COLO829 (cell line): ENCODE results near the gene SYCE3.
A peak's percentile ranks its signal among the peaks of the same experiment; 100 is the strongest.
"Not testable (repeated sequence)": the region's sequence is repeated elsewhere in the genome, so short reads cannot be mapped to it uniquely, and the experiment has no call there.

Source experiments
- DNase-seq: peaks from one replicate; pipeline ENCODE4 v3.0.0; 2012; ENCODE audit warnings: low spot score

The SYCE3 gene

DNA sequence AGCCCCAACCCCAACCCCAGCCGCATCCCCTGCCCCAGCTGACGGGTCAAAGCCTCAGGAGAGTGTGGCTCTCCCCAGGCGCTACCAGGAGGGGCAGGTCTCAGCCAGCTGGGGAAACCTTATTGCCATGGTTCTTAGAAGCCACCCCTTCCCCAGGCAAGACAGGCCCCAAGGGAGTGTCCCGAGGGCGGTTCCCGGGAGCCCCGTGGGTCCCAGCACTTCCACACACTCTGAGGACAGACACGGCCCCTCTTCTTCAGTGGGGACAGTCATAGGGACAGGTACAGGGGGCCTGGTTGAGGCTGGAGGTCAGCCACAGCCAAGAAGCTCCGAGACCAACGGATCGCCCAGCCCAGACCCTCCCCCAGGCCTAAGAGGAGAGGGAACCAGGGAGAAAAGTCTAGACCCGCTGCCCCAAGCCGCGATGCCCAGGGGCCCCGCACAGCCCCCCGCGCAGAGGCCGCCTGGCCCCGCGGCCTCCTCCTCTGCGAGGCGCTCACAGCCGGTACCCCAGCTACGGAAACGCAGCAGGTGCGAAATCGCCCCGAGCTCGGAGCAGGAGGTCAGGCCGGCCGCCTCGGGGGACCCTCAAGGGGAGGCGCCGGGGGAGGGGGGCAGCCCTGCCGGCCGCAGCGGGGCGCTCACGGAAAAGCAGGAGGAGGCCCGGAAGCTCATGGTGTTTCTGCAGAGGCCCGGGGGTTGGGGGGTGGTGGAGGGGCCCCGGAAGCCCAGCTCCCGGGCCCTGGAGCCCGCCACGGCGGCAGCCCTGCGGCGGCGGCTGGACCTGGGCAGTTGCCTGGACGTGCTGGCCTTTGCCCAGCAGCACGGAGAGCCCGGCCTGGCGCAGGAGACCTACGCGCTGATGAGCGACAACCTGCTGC, 14.4 kb downstream of the SYCE3 start:
- DNase-seq = no peak

DNA sequence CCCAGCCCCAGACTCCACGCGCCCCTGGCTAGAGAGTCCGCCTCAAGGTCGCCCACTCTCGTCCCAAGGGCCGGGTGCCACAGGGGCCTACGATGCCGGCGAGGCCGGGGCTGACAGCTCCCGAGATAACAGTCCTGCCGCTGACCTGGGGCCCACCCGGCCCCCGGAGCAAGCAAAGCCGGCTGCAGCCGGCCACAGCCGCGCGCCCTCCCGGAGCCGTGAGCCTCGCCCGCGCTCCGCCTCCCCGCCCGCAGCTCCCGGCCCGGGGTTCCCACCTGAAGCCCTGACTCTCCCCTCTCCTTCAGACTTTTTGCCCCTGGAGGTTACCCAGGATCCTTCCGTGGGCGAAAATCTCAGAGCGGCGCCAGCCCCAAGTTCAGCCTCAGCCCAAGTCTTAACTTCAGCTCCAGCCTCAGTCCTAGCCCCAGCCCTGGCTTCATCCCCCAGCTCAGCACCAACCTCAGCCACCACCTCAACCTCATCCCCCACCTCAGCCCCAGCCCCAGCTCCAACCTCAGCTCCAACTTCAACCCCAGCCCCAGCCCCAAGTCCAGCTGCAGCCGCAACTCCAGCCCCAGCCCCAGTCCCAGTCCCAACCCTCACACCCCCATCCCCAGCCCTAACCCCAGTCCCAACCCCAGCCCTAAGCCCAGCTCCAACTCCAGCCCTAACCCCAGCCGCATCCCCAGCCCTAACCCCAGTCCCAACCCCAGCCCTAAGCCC, 15.3 kb downstream of the SYCE3 start:
- DNase-seq = no peak

- no peak for DNase-seq
These were observed 16.1 kb downstream of the SYCE3 start for GRCh38 chr22:50546326-50547262.

GRCh38 chr22:50545522-50546325, 17.0 kb downstream of the SYCE3 start, which contains the start of gene KLHDC7B:
KLHDC7B (plus strand) TSS chr22:50545899; CDS start chr22:50546244, 345 bp downstream.
- no peak for DNase-seq

DNA sequence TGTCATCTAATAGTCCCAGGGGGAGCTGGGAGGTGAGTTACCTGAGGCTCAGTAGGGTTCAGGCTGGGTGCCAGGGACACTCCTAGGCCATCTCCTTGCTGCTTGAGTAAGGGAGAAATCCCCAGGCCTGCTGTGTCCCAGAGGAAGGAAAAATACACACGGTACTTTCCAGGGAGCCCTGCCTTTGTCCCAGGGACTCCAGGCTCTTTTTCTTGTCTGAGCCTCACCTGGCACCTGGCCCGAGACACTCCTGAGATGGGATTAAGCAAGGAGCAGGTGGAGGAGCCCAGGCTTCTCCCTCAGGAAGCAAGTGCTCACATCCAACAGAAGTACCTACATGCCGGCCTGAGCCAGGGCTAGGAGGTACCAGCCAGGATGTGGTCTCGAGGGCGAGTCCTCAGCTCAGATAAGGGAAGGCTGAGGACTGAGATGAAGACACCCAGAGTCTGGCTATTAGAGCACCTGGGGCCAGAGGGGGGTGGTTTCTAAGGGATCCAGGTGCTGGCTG, 17.9 kb downstream of the SYCE3 start:
- no peak for DNase-seq

- no peak for DNase-seq
These were observed 18.5 kb downstream of the SYCE3 start for GRCh38 chr22:50544078-50544745.

DNA sequence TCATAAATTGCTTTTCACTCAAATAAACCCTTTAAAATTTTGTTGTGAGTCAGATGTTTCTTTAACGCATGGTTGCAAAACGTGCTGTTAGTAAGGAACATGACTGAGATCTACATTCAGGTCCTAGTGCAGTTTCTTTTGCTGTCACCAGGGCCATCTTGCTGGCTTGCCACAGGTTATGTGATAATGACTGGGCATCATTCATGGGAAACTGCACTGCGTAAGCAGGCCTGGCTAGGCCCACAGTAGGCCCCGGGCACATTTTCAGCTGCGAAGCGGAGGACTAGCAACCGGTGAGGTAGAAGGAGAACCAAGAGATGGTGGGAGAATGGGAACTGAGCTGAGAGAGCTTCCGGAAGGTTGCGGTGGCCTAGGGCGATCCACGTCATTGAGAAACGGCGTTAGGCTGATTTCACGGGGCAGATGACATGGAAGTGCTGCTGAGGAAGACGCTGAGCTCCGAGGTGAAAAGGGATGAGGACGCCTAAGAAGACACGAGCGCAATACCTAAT, 20.2 kb downstream of the SYCE3 start:
- DNase-seq = no peak

GRCh38 chr22:50541667-50542026, 21.1 kb downstream of the SYCE3 start:
- peak; percentile 78 for DNase-seq

- no peak for DNase-seq
These were observed 22.3 kb downstream of the SYCE3 start for GRCh38 chr22:50540381-50540780.

DNA sequence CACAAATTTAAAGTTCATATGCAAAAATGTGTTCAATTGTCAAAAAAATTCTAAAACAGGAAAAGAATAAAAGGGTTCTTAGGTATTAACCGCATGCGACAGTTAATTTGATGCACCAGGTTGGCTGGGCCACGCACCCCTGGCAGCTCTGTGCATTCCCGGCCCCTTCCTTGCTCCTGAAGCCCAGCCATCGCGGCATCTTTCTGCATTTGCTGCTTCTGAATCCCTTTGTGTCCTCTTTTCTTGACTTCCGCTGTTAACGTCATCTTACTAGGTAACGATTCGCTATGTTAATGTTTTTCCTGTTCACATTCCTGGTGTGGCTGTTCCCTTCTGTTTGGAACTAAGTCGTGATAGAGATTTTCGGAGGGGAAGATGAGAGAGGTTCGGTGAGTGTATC, 25.0 kb downstream of the SYCE3 start:
- no peak for DNase-seq

DNA sequence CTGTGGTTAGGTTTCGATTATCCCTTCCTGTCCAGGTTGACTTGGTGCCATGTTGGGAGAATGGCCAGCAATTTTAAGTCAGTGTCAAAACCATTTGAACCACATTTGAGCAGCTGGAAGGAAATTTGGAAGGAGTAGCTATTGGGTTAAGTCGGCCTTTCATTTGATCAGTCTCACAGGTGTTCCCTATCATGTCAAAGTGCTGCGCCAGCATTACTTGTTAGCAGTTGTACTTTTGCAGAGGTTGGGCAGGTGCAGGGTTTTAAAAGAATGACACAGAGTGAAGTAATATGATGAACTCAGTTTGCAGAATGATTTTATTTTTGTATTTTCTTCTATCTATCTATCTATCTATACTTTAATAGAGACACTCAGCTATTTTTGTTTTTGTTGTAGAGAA, 26.5 kb downstream of the SYCE3 start:
- DNase-seq = no peak

DNA sequence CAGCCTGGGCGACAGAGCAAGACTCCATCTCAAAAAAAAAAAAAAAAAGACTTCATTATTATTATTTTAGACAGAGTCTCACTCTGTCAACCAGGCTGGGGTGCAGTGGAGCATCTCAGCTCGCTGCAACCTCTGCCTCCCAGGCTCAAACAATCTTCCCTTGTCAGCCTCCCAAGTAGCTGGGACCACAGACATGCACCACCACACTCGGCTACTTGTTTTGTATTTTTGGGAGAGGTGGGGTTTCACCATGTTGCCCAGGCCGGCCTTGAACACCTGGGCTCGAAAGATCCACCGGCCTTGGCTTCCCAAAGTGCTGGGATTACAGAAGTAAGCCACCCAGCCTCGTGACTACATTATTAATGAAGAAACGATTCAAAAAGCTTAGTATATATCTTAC, 27.6 kb downstream of the SYCE3 start:
- DNase-seq = no peak

GRCh38 chr22:50533856-50534711, 28.6 kb downstream of the SYCE3 start:
- not testable (repeated sequence) for DNase-seq

DNA sequence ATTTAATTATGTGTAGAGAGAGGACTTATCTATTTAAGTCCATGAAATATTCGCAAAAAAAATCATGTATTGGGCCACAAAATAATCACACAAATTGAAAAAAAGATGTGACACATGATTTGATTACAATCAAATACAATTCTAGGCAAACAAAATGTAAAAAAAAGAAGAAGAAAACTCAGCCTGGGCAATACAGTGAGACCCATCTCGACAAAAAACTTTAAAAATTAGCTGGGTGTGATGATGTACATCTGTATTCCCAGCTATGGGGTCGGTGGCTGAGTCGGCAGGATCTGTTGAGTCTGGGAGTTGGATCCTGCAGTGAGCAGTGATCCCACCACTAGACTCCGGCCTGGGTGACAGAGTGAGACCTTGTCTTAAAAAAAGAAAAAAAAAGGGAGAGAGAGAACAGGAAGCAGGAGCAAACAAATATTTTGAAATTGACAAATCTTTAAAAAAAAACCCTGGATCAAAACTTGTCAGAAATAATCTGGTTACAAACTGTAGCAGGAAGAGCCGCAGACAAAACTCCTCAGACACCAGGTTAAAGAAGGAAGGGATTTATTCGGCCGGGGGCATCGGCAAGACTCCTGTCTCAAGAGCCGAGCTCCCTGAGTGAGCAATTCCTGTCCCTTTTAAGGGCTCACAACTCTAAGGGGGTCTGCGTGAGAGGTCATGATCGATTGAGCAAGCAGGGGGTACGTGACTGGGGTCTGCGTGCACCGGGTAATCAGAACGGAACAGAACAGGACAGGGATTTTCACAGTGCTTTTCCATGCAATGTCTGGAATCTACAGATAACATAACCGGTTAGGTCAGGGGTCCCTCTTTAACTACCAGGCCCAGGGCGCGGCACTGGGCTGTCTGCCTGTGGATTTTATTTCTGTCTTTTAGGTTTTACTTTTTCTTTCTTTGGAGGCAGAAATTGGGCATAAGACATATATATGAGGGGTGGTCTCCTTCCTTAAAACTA, 29.6 kb downstream of the SYCE3 start:
- DNase-seq = no peak

DNA sequence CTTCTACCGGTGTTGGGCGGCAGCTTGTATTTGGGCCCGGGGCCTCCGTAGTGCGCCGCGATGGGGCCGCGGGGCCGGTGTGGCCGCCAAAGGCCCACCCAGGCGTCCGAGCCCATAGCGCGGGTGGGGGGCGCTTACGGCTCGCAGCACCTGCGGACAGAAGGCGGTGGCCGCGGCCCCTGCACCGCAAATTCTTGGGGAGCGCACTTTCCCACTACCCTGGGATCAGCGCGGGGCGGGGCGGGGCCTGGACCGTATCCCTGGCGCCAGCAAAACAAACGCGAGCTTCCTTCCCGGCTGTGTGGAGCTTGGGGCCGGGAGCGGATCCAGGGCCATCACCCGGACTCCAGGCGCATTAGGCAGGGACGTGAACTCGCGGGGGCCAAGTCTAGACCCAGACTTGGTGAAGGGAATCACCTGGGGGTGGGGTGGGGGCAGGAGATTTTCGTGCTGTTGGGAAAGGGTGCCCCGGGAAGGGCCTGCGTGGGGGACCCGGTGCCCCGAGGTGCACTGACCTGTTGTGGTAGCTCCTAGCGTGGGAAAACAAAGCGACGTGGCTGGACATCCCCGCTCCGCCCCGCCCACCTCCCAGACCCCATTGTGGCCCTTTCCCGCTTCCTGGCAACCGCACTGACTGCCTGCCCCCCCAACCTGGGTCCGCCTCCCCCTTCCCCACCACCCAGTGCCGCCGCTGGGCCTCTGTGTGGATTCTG, 30.6 kb downstream of the SYCE3 start:
- DNase-seq = no peak

GRCh38 chr22:50531546-50531961, 31.2 kb downstream of the SYCE3 start:
- DNase-seq = no peak

- no peak for DNase-seq
These were observed 31.7 kb downstream of the SYCE3 start for GRCh38 chr22:50530877-50531545.
